Activated naive CD8-positive, alpha-beta T cell treated with anti-CD3 and anti-CD28 coated beads for 36 hours (primary cell): Measurements from ENCODE around the gene MCF2L. TPM values are rescaled to one million over a fixed set of nuclear protein-coding genes. Genes with fewer than 3 reads are reported as not detected.

Experiments used
- DNase-seq: peaks from one replicate; pipeline ENCODE4 v3.0.0; 2021
- H3K27ac Mint-ChIP-seq: one replicate; pipeline ENCODE4 v1.8.0; 2022; ENCODE audit warnings: mild to moderate bottlenecking, moderate library complexity, mixed read lengths
- H3K27me3 Mint-ChIP-seq: one replicate; pipeline ENCODE4 v1.8.0; 2022; ENCODE audit warnings: mild to moderate bottlenecking, mixed read lengths
- H3K36me3 Mint-ChIP-seq: one replicate; pipeline ENCODE4 v1.8.0; 2021; ENCODE audit warnings: mild to moderate bottlenecking, mixed read lengths
- H3K4me1 Mint-ChIP-seq: one replicate; pipeline ENCODE4 v1.8.0; 2021; ENCODE audit warnings: mixed read lengths
- H3K4me3 Mint-ChIP-seq: one replicate; pipeline ENCODE4 v1.8.0; 2022; ENCODE audit warnings: mild to moderate bottlenecking, moderate library complexity, mixed read lengths
- H3K9me3 Mint-ChIP-seq: one replicate; pipeline ENCODE4 v1.8.0; 2022; ENCODE audit warnings: mixed read lengths
- total RNA-seq, 2 experiments: library from RNA; stranded (reverse); gene quantifications; one replicate each; pipeline ENCODE4 v1.2.3, GENCODE V29; 2021

The MCF2L gene
- total RNA-seq = 10 to 100 TPM in 1 of 2 experiments, 1 to 10 TPM in 1; 9.3 to 10.7 TPM

- Mint-ChIP-seq H3K4me3 (peak within 1 kb of the TSS; percentile 87), H3K4me1 (peaks cover 24% of the 10 kb centered on the region), H3K27ac (peak within 1 kb of the TSS; percentile 81)
These were observed at the start of gene MCF2L for GRCh38 chr13:112968910-112969691. MCF2L (plus strand) TSS chr13:112969214; CDS start chr13:112969380, 166 bp downstream.

GRCh38 chr13:112923962-112924361 lies 45.1 kb upstream of the MCF2L start:
- Mint-ChIP-seq H3K4me1 (no peaks in the 10 kb centered on the region), H3K9me3 (no peaks in the 10 kb centered on the region), H3K36me3 (no peaks in the 10 kb centered on the region), H3K27me3 (peaks cover 27% of the 10 kb centered on the region), H3K27ac (no peak overlapping the region), H3K4me3 (no peak overlapping the region)
- DNase-seq = no peak

More at GRCh38 chr13:112968910-112969691, at the start of gene MCF2L:
- peaks cover 5% of the 10 kb centered on the region for H3K36me3 Mint-ChIP-seq
- DNase-seq = peak; percentile 80
- no peaks in the 10 kb centered on the region for H3K9me3 Mint-ChIP-seq
- H3K27me3 Mint-ChIP-seq = no peaks in the 10 kb centered on the region

- H3K4me1 Mint-ChIP-seq = no peaks in the 10 kb centered on the region
- no peak overlapping the region for H3K4me3 Mint-ChIP-seq
- H3K27ac Mint-ChIP-seq = no peak overlapping the region
These were observed 44.6 kb upstream of the MCF2L start for GRCh38 chr13:112924365-112924764.

GRCh38 chr13:112926003-112926402 lies 43.0 kb upstream of the MCF2L start:
- peaks cover 40% of the 10 kb centered on the region for H3K27me3 Mint-ChIP-seq
- no peak overlapping the region for H3K27ac Mint-ChIP-seq
- no peaks in the 10 kb centered on the region for H3K9me3 Mint-ChIP-seq
- no peaks in the 10 kb centered on the region for H3K4me1 Mint-ChIP-seq
- no peaks in the 10 kb centered on the region for H3K36me3 Mint-ChIP-seq
- no peak overlapping the region for H3K4me3 Mint-ChIP-seq
- no peak for DNase-seq

More at GRCh38 chr13:112924365-112924764, 44.6 kb upstream of the MCF2L start:
- no peak for DNase-seq
- no peaks in the 10 kb centered on the region for H3K36me3 Mint-ChIP-seq
- no peaks in the 10 kb centered on the region for H3K9me3 Mint-ChIP-seq
- H3K27me3 Mint-ChIP-seq = peaks cover 31% of the 10 kb centered on the region

GRCh38 chr13:112926993-112927392 lies 42.0 kb upstream of the MCF2L start:
- Mint-ChIP-seq H3K36me3 (no peaks in the 10 kb centered on the region), H3K27ac (no peak overlapping the region), H3K27me3 (peaks cover 50% of the 10 kb centered on the region), H3K4me3 (no peak overlapping the region), H3K9me3 (no peaks in the 10 kb centered on the region), H3K4me1 (no peaks in the 10 kb centered on the region)
- DNase-seq = no peak

GRCh38 chr13:112928020-112928971 lies 40.7 kb upstream of the MCF2L start:
- H3K27me3 Mint-ChIP-seq = peaks cover 49% of the 10 kb centered on the region
- DNase-seq = no peak
- no peaks in the 10 kb centered on the region for H3K9me3 Mint-ChIP-seq
- H3K4me3 Mint-ChIP-seq = no peak overlapping the region
- H3K27ac Mint-ChIP-seq = no peak overlapping the region
- no peaks in the 10 kb centered on the region for H3K36me3 Mint-ChIP-seq
- H3K4me1 Mint-ChIP-seq = no peaks in the 10 kb centered on the region

GRCh38 chr13:112928972-112929782 lies 39.8 kb upstream of the MCF2L start:
- no peak for DNase-seq
- Mint-ChIP-seq H3K4me1 (no peaks in the 10 kb centered on the region), H3K9me3 (no peaks in the 10 kb centered on the region), H3K4me3 (no peak overlapping the region), H3K27me3 (peaks cover 51% of the 10 kb centered on the region), H3K27ac (no peak overlapping the region), H3K36me3 (no peaks in the 10 kb centered on the region)

GRCh38 chr13:112929783-112930055 lies 39.3 kb upstream of the MCF2L start:
- H3K4me3 Mint-ChIP-seq = no peak overlapping the region
- H3K36me3 Mint-ChIP-seq = no peaks in the 10 kb centered on the region
- H3K27me3 Mint-ChIP-seq = peaks cover 51% of the 10 kb centered on the region
- no peak overlapping the region for H3K27ac Mint-ChIP-seq
- DNase-seq = no peak
- H3K9me3 Mint-ChIP-seq = no peaks in the 10 kb centered on the region
- no peaks in the 10 kb centered on the region for H3K4me1 Mint-ChIP-seq

GRCh38 chr13:112930192-112930591 lies 38.8 kb upstream of the MCF2L start:
- peaks cover 51% of the 10 kb centered on the region for H3K27me3 Mint-ChIP-seq
- no peak overlapping the region for H3K4me3 Mint-ChIP-seq
- no peaks in the 10 kb centered on the region for H3K9me3 Mint-ChIP-seq
- H3K27ac Mint-ChIP-seq = no peak overlapping the region
- no peak for DNase-seq
- H3K36me3 Mint-ChIP-seq = no peaks in the 10 kb centered on the region
- no peaks in the 10 kb centered on the region for H3K4me1 Mint-ChIP-seq

- no peak for DNase-seq
- no peak overlapping the region for H3K4me3 Mint-ChIP-seq
- H3K27me3 Mint-ChIP-seq = peaks cover 51% of the 10 kb centered on the region
These were observed 37.7 kb upstream of the MCF2L start for GRCh38 chr13:112931028-112931934.

GRCh38 chr13:112932971-112933370 lies 36.0 kb upstream of the MCF2L start:
- H3K4me3 Mint-ChIP-seq = no peak overlapping the region
- no peak for DNase-seq
- H3K27ac Mint-ChIP-seq = no peak overlapping the region
- H3K9me3 Mint-ChIP-seq = no peaks in the 10 kb centered on the region
- H3K27me3 Mint-ChIP-seq = peaks cover 46% of the 10 kb centered on the region
- no peaks in the 10 kb centered on the region for H3K36me3 Mint-ChIP-seq
- H3K4me1 Mint-ChIP-seq = no peaks in the 10 kb centered on the region

More at GRCh38 chr13:112931028-112931934, 37.7 kb upstream of the MCF2L start:
- Mint-ChIP-seq H3K4me1 (no peaks in the 10 kb centered on the region), H3K27ac (no peak overlapping the region), H3K9me3 (no peaks in the 10 kb centered on the region), H3K36me3 (no peaks in the 10 kb centered on the region)

- H3K4me3 Mint-ChIP-seq = no peak overlapping the region
- DNase-seq = no peak
These were observed 35.4 kb upstream of the MCF2L start for GRCh38 chr13:112933649-112934048.

GRCh38 chr13:112934078-112934477 lies 34.9 kb upstream of the MCF2L start:
- H3K4me1 Mint-ChIP-seq = no peaks in the 10 kb centered on the region
- DNase-seq = no peak
- H3K4me3 Mint-ChIP-seq = no peak overlapping the region
- no peak overlapping the region for H3K27ac Mint-ChIP-seq
- peaks cover 36% of the 10 kb centered on the region for H3K27me3 Mint-ChIP-seq
- no peaks in the 10 kb centered on the region for H3K9me3 Mint-ChIP-seq
- H3K36me3 Mint-ChIP-seq = no peaks in the 10 kb centered on the region

More at GRCh38 chr13:112933649-112934048, 35.4 kb upstream of the MCF2L start:
- Mint-ChIP-seq H3K9me3 (no peaks in the 10 kb centered on the region), H3K36me3 (no peaks in the 10 kb centered on the region), H3K27me3 (peaks cover 41% of the 10 kb centered on the region), H3K4me1 (no peaks in the 10 kb centered on the region), H3K27ac (no peak overlapping the region)

GRCh38 chr13:112938680-112939079 lies 30.3 kb upstream of the MCF2L start:
- no peak for DNase-seq
- no peaks in the 10 kb centered on the region for H3K9me3 Mint-ChIP-seq
- no peaks in the 10 kb centered on the region for H3K36me3 Mint-ChIP-seq
- H3K4me3 Mint-ChIP-seq = no peak overlapping the region
- H3K27me3 Mint-ChIP-seq = peaks cover 30% of the 10 kb centered on the region
- H3K4me1 Mint-ChIP-seq = peaks cover 8% of the 10 kb centered on the region
- no peak overlapping the region for H3K27ac Mint-ChIP-seq
